Fibroblast of lung (primary cell): ENCODE results near the gene AREL1. TPM values are rescaled to one million over a fixed set of nuclear protein-coding genes. Genes with fewer than 3 reads are reported as not detected.

Source experiments
- DNase-seq, 2 donors: peaks; one replicate each; pipeline versions ENCODE4 v3.0.0 to v3.0.0-alpha.2; 2010; ENCODE audit warnings: low read depth in 2 of 2
- H2AFZ ChIP-seq: 2 replicates; pipeline ENCODE4 v1.5.1; 2012; ENCODE audit warnings: low read length, control low read depth, inconsistent platforms
- H3K27ac ChIP-seq: 2 replicates; pipeline ENCODE4 v1.5.1; 2011; ENCODE audit warnings: low read length, control low read depth; ENCODE audit not compliant: insufficient read depth
- H3K27me3 ChIP-seq: 2 replicates; pipeline ENCODE4 v1.5.1; 2011; ENCODE audit warnings: mild to moderate bottlenecking, low read length; ENCODE audit not compliant: control insufficient read depth, insufficient read depth
- H3K36me3 ChIP-seq: 2 replicates; pipeline ENCODE4 v1.5.1; 2011; ENCODE audit warnings: low read length; ENCODE audit not compliant: control insufficient read depth, insufficient read depth
- H3K4me1 ChIP-seq: 2 replicates; pipeline ENCODE4 v1.5.1; 2011; ENCODE audit warnings: low read length; ENCODE audit not compliant: control insufficient read depth, insufficient read depth; ENCODE audit errors: extremely low read depth
- H3K4me2 ChIP-seq: 2 replicates; pipeline ENCODE4 v1.5.1; 2011; ENCODE audit warnings: low read length, control low read depth; ENCODE audit not compliant: insufficient read depth; ENCODE audit errors: extremely low read depth
- H3K4me3 ChIP-seq, 4 experiments: fragments of 200-600 bp in 1 of 4; sonication (generic) in 1 of 4; replicated peaks in 1 of 4; 2 replicates each; pipeline ENCODE4 v1.5.1; 2011 to 2016; ENCODE audit warnings: low read length in 4 of 4, low read depth in 3 of 4, mild to moderate bottlenecking in 3 of 4, control low read depth in 2 of 4, inconsistent platforms in 1 of 4, mixed read lengths in 1 of 4; ENCODE audit not compliant: insufficient read depth in 1 of 4; ENCODE audit errors: control extremely low read depth in 1 of 4
- H3K79me2 ChIP-seq: 2 replicates; pipeline ENCODE4 v1.5.1; 2012; ENCODE audit warnings: mild to moderate bottlenecking, low read length, inconsistent platforms; ENCODE audit not compliant: control insufficient read depth, insufficient read depth
- H3K9ac ChIP-seq: 2 replicates; pipeline ENCODE4 v1.5.1; 2011; ENCODE audit warnings: mild to moderate bottlenecking, low read length, control low read depth; ENCODE audit not compliant: insufficient read depth
- H3K9me3 ChIP-seq: 2 replicates; pipeline ENCODE4 v1.5.1; 2012; ENCODE audit warnings: low read depth, low read length; ENCODE audit not compliant: control insufficient read depth, insufficient read depth
- H4K20me1 ChIP-seq: 2 replicates; pipeline ENCODE4 v1.5.1; 2011; ENCODE audit warnings: low read length; ENCODE audit not compliant: control insufficient read depth, insufficient read depth; ENCODE audit errors: extremely low read depth
- EZH2 ChIP-seq: IDR thresholded peaks from 2 replicates; pipeline ENCODE4 v1.5.1; 2012; ENCODE audit warnings: low read length, control low read depth, mild to moderate bottlenecking; ENCODE audit errors: missing control alignments
- polyA plus RNA-seq, 2 donors: library from polyadenylated mRNA; depleted of rRNA in 1 of 2; stranded (reverse) in 1 of 2; unstranded in 1 of 2; fragments of >200 nt; gene quantifications; 2 replicates each; pipeline ENCODE4 v1.2.1, GENCODE V29; 2011 to 2012; ENCODE audit warnings: missing spikeins in 1 of 2
- total RNA-seq: library from RNA; depleted of rRNA; stranded (reverse); fragments of >200 nt; gene quantifications from 2 replicates; pipeline ENCODE4 v1.2.1, GENCODE V29; 2014
- TF ChIP-seq, protein P1 (sequence below), 2 donors: IDR thresholded peaks in 1 of 2; conservative IDR thresholded peaks in 1 of 2; 1 replicate in 1 of 2; 2 replicates in 1 of 2; pipeline ENCODE4 v1.5.1; 2011 to 2012; ENCODE audit warnings: low read length in 2 of 2, control low read depth in 1 of 2, inconsistent platforms in 1 of 2, low read depth in 1 of 2, mild to moderate bottlenecking in 1 of 2

Gene AREL1
- total and polyA plus RNA-seq, 2 donors (not counting 1 experiment from before 2014, with no cell fraction given): 28.2 to 36.5 TPM

DNA sequence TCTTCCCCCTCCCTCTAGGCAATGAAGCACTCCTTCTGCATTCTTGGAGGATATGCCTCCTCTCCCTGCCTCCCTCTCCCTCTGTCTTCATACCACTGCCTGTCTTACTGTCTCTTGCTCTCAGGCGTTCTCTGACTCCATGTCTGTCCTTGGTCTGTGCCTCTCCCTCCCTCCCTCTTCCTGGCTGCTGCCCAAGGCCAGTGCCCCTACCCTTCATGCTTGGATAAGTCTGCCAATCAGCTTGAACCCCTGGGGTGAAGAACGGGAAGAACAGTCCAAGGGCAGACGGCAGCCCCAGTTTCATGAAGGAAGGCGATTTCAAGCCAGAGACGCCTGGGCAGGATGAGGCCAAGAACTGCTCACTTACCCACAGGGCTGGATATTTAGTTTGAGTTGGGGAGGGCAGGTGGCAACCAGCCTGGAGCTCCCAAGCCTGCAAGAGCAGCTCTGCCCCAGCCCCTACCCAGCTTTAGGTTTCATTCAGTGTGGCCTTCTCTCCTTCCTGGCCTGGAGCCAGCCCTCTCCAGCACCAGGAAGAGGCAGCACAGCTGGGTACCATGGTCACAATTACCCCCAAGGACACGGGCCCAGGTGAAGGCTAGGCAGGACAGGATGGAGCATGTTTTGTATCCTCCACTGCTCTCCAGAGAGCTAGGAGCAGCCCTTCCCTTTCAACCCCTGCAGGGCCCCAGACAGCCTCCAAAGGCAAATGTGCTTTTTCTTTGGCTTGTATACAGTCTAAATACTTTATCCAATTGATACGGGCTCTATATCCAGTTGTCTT is 65.0 kb downstream of the AREL1 start:
- Histone ChIP-seq H3K4me3 (no peak overlapping the region), H3K79me2 (no peaks in the 10 kb centered on the region), H3K9ac (no peak overlapping the region), H3K27me3 (no peaks in the 10 kb centered on the region), H3K4me2 (no peak overlapping the region), H2AFZ (no peak overlapping the region), H3K36me3 (no peaks in the 10 kb centered on the region), H3K9me3 (no peaks in the 10 kb centered on the region), H3K27ac (no peak overlapping the region), H4K20me1 (no peaks in the 10 kb centered on the region), H3K4me1 (peaks cover 3% of the 10 kb centered on the region)
- no peak for DNase-seq
- TF ChIP-seq, protein P1, sequence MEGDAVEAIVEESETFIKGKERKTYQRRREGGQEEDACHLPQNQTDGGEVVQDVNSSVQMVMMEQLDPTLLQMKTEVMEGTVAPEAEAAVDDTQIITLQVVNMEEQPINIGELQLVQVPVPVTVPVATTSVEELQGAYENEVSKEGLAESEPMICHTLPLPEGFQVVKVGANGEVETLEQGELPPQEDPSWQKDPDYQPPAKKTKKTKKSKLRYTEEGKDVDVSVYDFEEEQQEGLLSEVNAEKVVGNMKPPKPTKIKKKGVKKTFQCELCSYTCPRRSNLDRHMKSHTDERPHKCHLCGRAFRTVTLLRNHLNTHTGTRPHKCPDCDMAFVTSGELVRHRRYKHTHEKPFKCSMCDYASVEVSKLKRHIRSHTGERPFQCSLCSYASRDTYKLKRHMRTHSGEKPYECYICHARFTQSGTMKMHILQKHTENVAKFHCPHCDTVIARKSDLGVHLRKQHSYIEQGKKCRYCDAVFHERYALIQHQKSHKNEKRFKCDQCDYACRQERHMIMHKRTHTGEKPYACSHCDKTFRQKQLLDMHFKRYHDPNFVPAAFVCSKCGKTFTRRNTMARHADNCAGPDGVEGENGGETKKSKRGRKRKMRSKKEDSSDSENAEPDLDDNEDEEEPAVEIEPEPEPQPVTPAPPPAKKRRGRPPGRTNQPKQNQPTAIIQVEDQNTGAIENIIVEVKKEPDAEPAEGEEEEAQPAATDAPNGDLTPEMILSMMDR (conservative IDR thresholded peaks at IDR 0.05 in 1 of 2, IDR thresholded peaks at IDR 0.05 in 1 of 2; ENCODE audit: low read depth in 1 of 2, low read length in 2 of 2): no peak
- TF ChIP-seq EZH2: no peak

DNA sequence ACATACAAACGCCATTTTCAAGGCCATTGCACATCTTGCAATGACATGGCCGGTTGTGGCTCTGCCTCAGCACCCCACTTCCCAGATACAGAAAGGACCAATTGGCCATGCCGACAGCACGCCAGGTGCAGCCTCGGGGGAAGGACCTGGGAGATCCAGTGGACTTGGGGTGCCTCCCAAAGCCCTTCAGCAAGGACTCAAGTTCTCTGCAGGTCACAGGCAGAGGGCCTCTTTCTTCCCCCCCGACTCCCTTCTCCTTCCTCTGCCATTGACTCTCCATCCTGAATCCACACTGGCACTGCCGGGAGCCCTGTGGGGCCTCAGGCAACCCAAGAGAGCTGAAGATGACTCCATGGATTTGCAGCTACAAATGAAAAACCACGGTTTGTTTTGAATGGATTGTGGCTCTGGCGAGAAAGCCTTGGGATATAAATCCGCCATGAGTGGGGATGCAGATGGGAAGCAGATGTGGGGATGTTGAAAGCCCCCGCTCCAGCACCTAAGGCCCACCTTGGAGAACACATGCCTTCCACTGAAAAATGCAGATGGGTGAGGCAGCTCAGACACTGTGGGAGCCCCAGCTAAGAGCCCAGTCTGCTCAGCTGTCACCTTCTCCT is 65.7 kb downstream of the AREL1 start:
- no peak overlapping the region for H3K27ac ChIP-seq
- TF ChIP-seq, protein P1 (conservative IDR thresholded peaks at IDR 0.05 in 1 of 2, IDR thresholded peaks at IDR 0.05 in 1 of 2; ENCODE audit: low read depth in 1 of 2, low read length in 2 of 2): no peak
- no peak for TF ChIP-seq EZH2
- no peaks in the 10 kb centered on the region for H3K79me2 ChIP-seq
- no peak overlapping the region for H2AFZ ChIP-seq
- DNase-seq: no peak
- no peak overlapping the region for H3K4me2 ChIP-seq
- H4K20me1 ChIP-seq: no peaks in the 10 kb centered on the region
- H3K36me3 ChIP-seq: no peaks in the 10 kb centered on the region
- no peaks in the 10 kb centered on the region for H3K9me3 ChIP-seq
- H3K4me3 ChIP-seq: no peak overlapping the region
- H3K9ac ChIP-seq: no peak overlapping the region
- H3K27me3 ChIP-seq: no peaks in the 10 kb centered on the region
- no peaks in the 10 kb centered on the region for H3K4me1 ChIP-seq

DNA sequence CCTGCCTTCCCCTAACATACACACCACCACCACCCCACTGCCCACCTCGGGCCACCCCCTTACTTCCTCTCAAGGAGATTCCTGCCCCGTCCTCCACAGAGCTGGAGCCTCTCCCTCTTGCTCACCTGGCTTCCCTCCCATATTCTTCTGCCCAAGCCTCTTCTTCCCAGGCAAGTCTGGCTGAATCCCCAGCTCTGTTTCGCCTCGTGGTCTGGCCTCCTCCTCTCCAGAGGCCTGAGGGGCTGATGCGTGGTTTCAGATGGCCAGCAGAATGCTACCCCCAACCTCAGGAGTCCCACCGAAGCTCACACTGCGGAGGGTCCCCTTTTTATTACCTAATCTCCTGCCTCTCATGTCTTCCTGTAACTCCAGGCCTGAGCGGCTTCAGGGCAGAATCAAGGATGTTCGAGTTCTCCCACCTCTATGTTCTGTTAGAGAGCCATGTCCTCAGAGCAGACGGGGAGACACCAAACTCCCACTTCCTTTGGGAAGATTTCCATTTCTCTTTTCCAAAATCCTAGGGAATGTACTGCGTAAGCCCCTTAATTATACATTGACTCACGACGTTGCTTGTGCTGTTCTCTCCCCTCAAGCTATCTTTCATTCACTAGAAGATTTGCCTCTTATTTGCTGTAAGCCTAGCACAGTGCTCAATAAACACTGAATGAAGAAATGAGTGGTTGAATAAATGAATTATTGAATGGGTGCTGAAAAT is 67.0 kb downstream of the AREL1 start:
- Histone ChIP-seq H3K4me1 (peaks cover 2% of the 10 kb centered on the region), H3K36me3 (no peaks in the 10 kb centered on the region), H3K9ac (no peak overlapping the region), H3K27me3 (no peaks in the 10 kb centered on the region), H4K20me1 (no peaks in the 10 kb centered on the region), H3K27ac (no peak overlapping the region), H2AFZ (no peak overlapping the region), H3K79me2 (no peaks in the 10 kb centered on the region), H3K9me3 (no peaks in the 10 kb centered on the region), H3K4me2 (no peak overlapping the region), H3K4me3 (no peak overlapping the region)
- TF ChIP-seq EZH2: no peak
- TF ChIP-seq, protein P1 (conservative IDR thresholded peaks at IDR 0.05 in 1 of 2, IDR thresholded peaks at IDR 0.05 in 1 of 2; ENCODE audit: low read depth in 1 of 2, low read length in 2 of 2): no peak
- no peak for DNase-seq
